Measurements from ENCODE around the gene SPATA21.
"Not testable (repeated sequence)": the region's sequence is repeated elsewhere in the genome, so short reads cannot be mapped to it uniquely, and the experiment has no call there.

Gene SPATA21

GRCh38 chr1:16376971-16377370, 60.3 kb downstream of the SPATA21 start:
- no peak for DNase-seq

- no peak for DNase-seq
Measured at GRCh38 chr1:16375521-16376340, 61.5 kb downstream of the SPATA21 start.

- no peak for DNase-seq
Measured at GRCh38 chr1:16374266-16374665, 63.0 kb downstream of the SPATA21 start.

- no peak for DNase-seq
Measured at GRCh38 chr1:16372535-16373285, 64.5 kb downstream of the SPATA21 start.

GRCh38 chr1:16371725-16372124, 65.5 kb downstream of the SPATA21 start:
- no peak for DNase-seq

- DNase-seq = no peak
Measured at GRCh38 chr1:16369821-16370220, 67.4 kb downstream of the SPATA21 start.

- DNase-seq = no peak
Measured at GRCh38 chr1:16367968-16368890, 69.0 kb downstream of the SPATA21 start.

GRCh38 chr1:16367258-16367967, 69.8 kb downstream of the SPATA21 start:
- peak; percentile 58 to 61 for DNase-seq

- peak; percentile 98 for DNase-seq
Measured at GRCh38 chr1:16366722-16367257, 70.4 kb downstream of the SPATA21 start, which contains the start of gene SZRD1. Gene SZRD1 (plus strand): TSS chr1:16367242. CDS start chr1:16367258, 16 bp downstream.

GRCh38 chr1:16365146-16365498, 72.1 kb downstream of the SPATA21 start:
- DNase-seq = not testable (repeated sequence)

- DNase-seq = no peak
Measured at GRCh38 chr1:16356867-16357266, 80.4 kb downstream of the SPATA21 start.

- DNase-seq = no peak
Measured at GRCh38 chr1:16354619-16355018, 82.6 kb downstream of the SPATA21 start.

GRCh38 chr1:16352842-16353535, 84.2 kb downstream of the SPATA21 start:
- no peak for DNase-seq

GRCh38 chr1:16351994-16352841, 85.0 kb downstream of the SPATA21 start, which contains the start of gene FBXO42:
Gene FBXO42 (minus strand): TSS chr1:16352480. CDS start chr1:16315418, 37,062 bp downstream.
- DNase-seq = peak; percentile 76 to 89

GRCh38 chr1:16351456-16351993, 85.7 kb downstream of the SPATA21 start:
- peak in 1 of 2 experiments; percentile 22 for DNase-seq

- DNase-seq = no peak
Measured at GRCh38 chr1:16349847-16350406, 87.3 kb downstream of the SPATA21 start.
